ENCODE results near the gene SLC19A3.
"Not testable (repeated sequence)": the region's sequence is repeated elsewhere in the genome, so short reads cannot be mapped to it uniquely, and the experiment has no call there.

SLC19A3 gene

GRCh38 chr2:227717687-227718567, at the start of gene SLC19A3:
TSS of gene SLC19A3 (minus strand) at chr2:227718028. CDS start at chr2:227702318, 15,710 bp downstream.
- peak; percentile 74 for DNase-seq

GRCh38 chr2:227766373-227766883, 48.6 kb upstream of the SLC19A3 start:
- peak; percentile 69 for DNase-seq

- DNase-seq, result no peak
Observed at GRCh38 chr2:227765788-227766372, 48.1 kb upstream of the SLC19A3 start.

- DNase-seq, result no peak
Observed at GRCh38 chr2:227761740-227762476, 44.1 kb upstream of the SLC19A3 start.

- no peak for DNase-seq
Observed at GRCh38 chr2:227759411-227760118, 41.7 kb upstream of the SLC19A3 start.

GRCh38 chr2:227756261-227756660, 38.4 kb upstream of the SLC19A3 start:
- DNase-seq, result not testable (repeated sequence)

GRCh38 chr2:227748079-227748478, 30.3 kb upstream of the SLC19A3 start:
- DNase-seq, result peak; percentile 41

- DNase-seq, result no peak
Observed at GRCh38 chr2:227745594-227745993, 27.8 kb upstream of the SLC19A3 start, which contains the start of gene SCYGR8. TSS of gene SCYGR8 (plus strand) at chr2:227745894. CDS start at chr2:227745894, 0 bp downstream.

- not testable (repeated sequence) for DNase-seq
Observed at GRCh38 chr2:227740705-227741104, 22.9 kb upstream of the SLC19A3 start.

- no peak for DNase-seq
Observed at GRCh38 chr2:227739351-227739750, 21.5 kb upstream of the SLC19A3 start.

- no peak for DNase-seq
Observed at GRCh38 chr2:227728035-227728434, 10.2 kb upstream of the SLC19A3 start, which contains the start of gene SCYGR7. TSS of gene SCYGR7 (plus strand) at chr2:227728335. CDS start at chr2:227728335, 0 bp downstream.

GRCh38 chr2:227724394-227725039, 6.7 kb upstream of the SLC19A3 start, which contains the start of gene SCYGR6:
TSS of gene SCYGR6 (minus strand) at chr2:227724757. CDS start at chr2:227724757, 0 bp downstream.
- DNase-seq, result no peak

- not testable (repeated sequence) for DNase-seq
Observed at GRCh38 chr2:227722821-227723220, 5.0 kb upstream of the SLC19A3 start.

- DNase-seq, result no peak
Observed at GRCh38 chr2:227720680-227721079, 2.9 kb upstream of the SLC19A3 start.

- no peak for DNase-seq
Observed at GRCh38 chr2:227719641-227720040, 1.8 kb upstream of the SLC19A3 start.

GRCh38 chr2:227716501-227716900, 1.3 kb downstream of the SLC19A3 start:
- no peak for DNase-seq

- DNase-seq, result no peak
Observed at GRCh38 chr2:227713291-227713690, 4.5 kb downstream of the SLC19A3 start.

GRCh38 chr2:227710986-227711385, 6.8 kb downstream of the SLC19A3 start:
- no peak for DNase-seq

- no peak for DNase-seq
Observed at GRCh38 chr2:227707390-227707789, 10.4 kb downstream of the SLC19A3 start.

- no peak for DNase-seq
Observed at GRCh38 chr2:227706859-227707258, 11.0 kb downstream of the SLC19A3 start.

GRCh38 chr2:227703961-227704360, 13.9 kb downstream of the SLC19A3 start:
- DNase-seq, result no peak

GRCh38 chr2:227703280-227703732, 14.5 kb downstream of the SLC19A3 start:
- no peak for DNase-seq

All from 8988T (cell line).